GM12878 (cell line): ENCODE measurements around the gene NDST4. TPM values are rescaled to one million over a fixed set of nuclear protein-coding genes. Genes with fewer than 3 reads are reported as not detected.

Experiments used
- ATAC-seq: fragments of 200-7000 bp; cut with Tn5 transposase; 3 replicates; pipeline ENCODE4 v1.9.1; 2020; ENCODE audit warnings: mild to moderate bottlenecking, moderate library complexity
- BruUV-seq: library from RNA; stranded (reverse); fragments of 400-500 nt; replicated peaks from 2 replicates; lab custom pipeline; 2021; lab: Mats Ljungman, UMichigan
- CTCF ChIA-PET: fragments of 300-600 bp; sonication (Branson Sonifier 250); formaldehyde crosslinking; extraction: SDS; loops from one replicate; lab custom pipeline; 2021; ENCODE audit warnings: inconsistent platforms; lab: Yijun Ruan, JAX
- POLR2A ChIA-PET: fragments of 350-600 bp; formaldehyde crosslinking; extraction: SDS; loops from one replicate; lab custom pipeline; 2021; ENCODE audit warnings: inconsistent platforms; lab: Charles Lee
- RAD21 ChIA-PET: fragments of 300-600 bp; sonication (Branson Sonifier 250); formaldehyde crosslinking; loops from one replicate; lab custom pipeline; 2023; ENCODE audit warnings: antibody characterized with exemption; ENCODE audit not compliant: unreplicated experiment; lab: Charles Lee
- SMC1A ChIA-PET: fragments of 300-600 bp; sonication (Branson Sonifier 250); formaldehyde crosslinking; loops from one replicate; lab custom pipeline; 2023; ENCODE audit not compliant: unreplicated experiment, uncharacterized antibody; lab: Charles Lee
- DNase-seq: peaks from one replicate; pipeline ENCODE4 v3.0.0-alpha.2; 2011; ENCODE audit warnings: low read depth, low spot score
- FAIRE-seq: peaks from 3 replicates; lab custom pipeline; 2011; peaks lifted over from hg19 to GRCh38; lab: Jason Lieb, UNC
- H2AFZ ChIP-seq: 2 replicates; pipeline ENCODE4 v1.6.0; 2011; ENCODE audit warnings: low read depth, low read length, control low read depth; ENCODE audit not compliant: control insufficient read depth
- H3K27ac ChIP-seq: 2 replicates; pipeline ENCODE4 v1.5.1; 2011; ENCODE audit warnings: control low read depth; ENCODE audit not compliant: control insufficient read depth, insufficient read depth
- H3K27me3 ChIP-seq, 2 experiments: replicated peaks in 1 of 2; 2 replicates each; pipeline versions ENCODE4 v1.6.0 to v1.6.1; 2011; ENCODE audit warnings: low read length in 1 of 2; ENCODE audit not compliant: control insufficient read depth in 2 of 2, insufficient read depth in 2 of 2
- H3K36me3 ChIP-seq, 2 experiments: 2 replicates each; pipeline ENCODE4 v1.5.1; 2011; ENCODE audit warnings: low read length in 1 of 2; ENCODE audit not compliant: control insufficient read depth in 2 of 2, insufficient read depth in 2 of 2
- H3K4me1 ChIP-seq: 2 replicates; pipeline ENCODE4 v1.6.1; 2011; ENCODE audit warnings: mild to moderate bottlenecking, low read length, moderate library complexity, mixed read lengths; ENCODE audit not compliant: control insufficient read depth, insufficient read depth
- H3K4me2 ChIP-seq: 2 replicates; pipeline ENCODE4 v1.6.0; 2011; ENCODE audit warnings: control low read depth; ENCODE audit not compliant: control insufficient read depth, insufficient read depth
- H3K4me3 ChIP-seq: fragments of 200-600 bp; sonication (generic); 2 replicates; pipeline ENCODE4 v1.5.1; 2016
- H3K79me2 ChIP-seq: 2 replicates; pipeline ENCODE4 v1.6.0; 2011; ENCODE audit warnings: low read length; ENCODE audit not compliant: control insufficient read depth, insufficient read depth
- H3K9ac ChIP-seq: 2 replicates; pipeline ENCODE4 v1.8.0; 2011; ENCODE audit warnings: low read length, control low read depth, mixed read lengths; ENCODE audit not compliant: control insufficient read depth, insufficient read depth
- H3K9me3 ChIP-seq: replicated peaks from 3 replicates; pipeline ENCODE4 v1.5.1; 2011; ENCODE audit warnings: mild to moderate bottlenecking, low read length; ENCODE audit not compliant: control insufficient read depth, insufficient read depth
- H4K20me1 ChIP-seq: 2 replicates; pipeline ENCODE4 v1.6.0; 2011; ENCODE audit not compliant: control insufficient read depth, insufficient read depth
- EGR1 ChIP-seq, 2 experiments: IDR thresholded peaks; 1 replicate in 1 of 2; 2 replicates in 1 of 2; pipeline ENCODE4 v1.6.1; 2011 to 2012; ENCODE audit warnings: low read depth in 2 of 2, low read length in 2 of 2, borderline replicate concordance in 1 of 2, mild to moderate bottlenecking in 1 of 2, moderate library complexity in 1 of 2
- GATAD2B ChIP-seq: fragments of 450-650 bp; conservative IDR thresholded peaks from 2 replicates; pipeline ENCODE4 v1.6.1; 2017; ENCODE audit warnings: low read depth, mild to moderate bottlenecking, moderate library complexity
- HDAC6 ChIP-seq: fragments of 200-600 bp; sonication (generic); IDR thresholded peaks from one replicate; pipeline ENCODE4 v1.8.0; 2017; ENCODE audit warnings: antibody characterized with exemption; ENCODE audit not compliant: unreplicated experiment
- IRF4 ChIP-seq: IDR thresholded peaks from 2 replicates; pipeline ENCODE4 v1.6.1; 2011; ENCODE audit warnings: low read depth, low read length
- NFXL1 ChIP-seq: fragments of 450-650 bp; IDR thresholded peaks from 2 replicates; pipeline ENCODE4 v1.6.1; 2017; ENCODE audit warnings: antibody characterized with exemption, mild to moderate bottlenecking, borderline replicate concordance
- NKRF ChIP-seq: fragments of 450-650 bp; conservative IDR thresholded peaks from 2 replicates; pipeline ENCODE4 v1.6.1; 2017; ENCODE audit warnings: mild to moderate bottlenecking, moderate library complexity
- RELA ChIP-seq: fragments of 450-650 bp; IDR thresholded peaks from 2 replicates; pipeline ENCODE4 v1.8.0; 2014; ENCODE audit warnings: borderline replicate concordance; ENCODE audit not compliant: partially characterized antibody
- ZBTB33 ChIP-seq: fragments of 450-650 bp; IDR thresholded peaks from 2 replicates; pipeline ENCODE4 v1.6.1; 2017; ENCODE audit warnings: mild to moderate bottlenecking
- ZNF207 ChIP-seq: fragments of 450-650 bp; IDR thresholded peaks from 2 replicates; pipeline ENCODE4 v1.6.1; 2014; ENCODE audit warnings: antibody characterized with exemption, mild to moderate bottlenecking, borderline replicate concordance
- in situ Hi-C: fragments of 300-500 bp; cut with MboI; formaldehyde crosslinking; loops from 9 replicates; pipeline ENCODE4 v1.14.3; 2018; ENCODE audit warnings: mixed read lengths
- intact Hi-C: fragments of 100-400 bp; cut with micrococcal nuclease; formaldehyde crosslinking; loops from one replicate; pipeline ENCODE4 v1.14.2; 2022; ENCODE audit not compliant: unreplicated experiment
- polyA plus RNA-seq, 11 experiments: library from polyadenylated mRNA; depleted of rRNA in 4 of 11; unstranded in 6 of 11; stranded (reverse) in 5 of 11; fragments of >200 nt; fragmentation: Nextera tagmentation in 4 of 11; fragmentation: Illumina TruSeq in 1 of 11; extraction: Ambion mirVana in 4 of 11; extraction: Trizol in 1 of 11; gene quantifications; 1 replicate in 1 of 11; 2 replicates in 10 of 11; pipeline versions ENCODE4 v1.2.1 to v1.2.3, GENCODE V29; 2011 to 2016; ENCODE audit warnings: inconsistent platforms in 2 of 11, missing spikeins in 2 of 11, low read depth in 1 of 11
- total RNA-seq, 4 experiments: library from RNA; depleted of rRNA in 3 of 4; stranded (reverse); fragments of >200 nt in 3 of 4; fragmentation: Illumina TruSeq in 1 of 4; extraction: Trizol in 1 of 4; gene quantifications; 2 replicates each; pipeline versions ENCODE4 v1.2.1 to v1.2.3, GENCODE V29; 2013 to 2021

The NDST4 gene
- total and polyA plus RNA-seq, 10 of the 15 experiments (the other 5 are each of a cell fraction or from before 2014, with no cell fraction given), result 0.04 to 0.11 (median 0.07) TPM; not detected in 6

GRCh38 chr4:115154826-115155225, 41.4 kb upstream of the NDST4 start:
- Histone ChIP-seq H3K79me2 (no peaks in the 10 kb centered on the region), H3K4me1 (no peaks in the 10 kb centered on the region), H3K4me3 (no peak overlapping the region), H3K36me3 (no peaks in the 10 kb centered on the region), H3K9me3 (no peaks in the 10 kb centered on the region), H3K4me2 (no peak overlapping the region), H3K9ac (no peak overlapping the region), H4K20me1 (no peaks in the 10 kb centered on the region), H3K27me3 (no peaks in the 10 kb centered on the region), H3K27ac (no peak overlapping the region), H2AFZ (no peak overlapping the region)
- POLR2A ChIA-PET, result no interaction called here
- intact Hi-C loops (no loop called here), in situ Hi-C loops (no loop called here)
- no TSS peak for BruUV-seq
- RAD21 ChIA-PET, result no interaction called here
- SMC1A ChIA-PET, result no interaction called here
- DNase-seq, result no peak
- no peak for FAIRE-seq
- no peak for ATAC-seq
- CTCF ChIA-PET, result no interaction called here
- TF ChIP-seq GATAD2B (no peak), ZBTB33 (no peak), NKRF (no peak), NFXL1 (no peak), ZNF207 (no peak), IRF4 (no peak), HDAC6 (no peak), RELA (no peak), EGR1 (IDR thresholded peaks at IDR 0.05; ENCODE audit: borderline replicate concordance in 1 of 2, low read depth in 2 of 2, low read length in 2 of 2) (no peak)
